Naive thymus-derived CD8-positive, alpha-beta T cell (primary cell): ENCODE data around the gene OSCP1. TPM values are rescaled to one million over a fixed set of nuclear protein-coding genes. Genes with fewer than 3 reads are reported as not detected.
A peak's percentile ranks its signal among the peaks of the same experiment; 100 is the strongest.

Source experiments
- ATAC-seq, 2 donors: fragments of 150-1000 bp; cut with Tn5 transposase in 1 of 2; sonication (Bioruptor Pico), chemical (Tn5 transposase) in 1 of 2; 1 replicate in 1 of 2; 2 replicates in 1 of 2; pipeline ENCODE4 v1.10.0; 2021; ENCODE audit warnings: mild to moderate bottlenecking in 2 of 2, moderate library complexity in 2 of 2
- POLR2A ChIA-PET: fragments of 350-600 bp; sonication (Branson Sonifier 250); formaldehyde crosslinking; loops from one replicate; lab custom pipeline; 2021; ENCODE audit warnings: antibody characterized with exemption; lab: Charles Lee
- DNase-seq, 10 donors: peaks; one replicate each; pipeline versions ENCODE4 v3.0.0 to v3.0.0-alpha.2; 2020 to 2022
- H3K27ac Mint-ChIP-seq, 10 donors: one replicate each; pipeline ENCODE4 v1.8.0; 2020 to 2022; ENCODE audit warnings: mild to moderate bottlenecking in 10 of 10, mixed read lengths in 10 of 10, moderate library complexity in 4 of 10, inconsistent platforms in 1 of 10
- H3K27me3 Mint-ChIP-seq, 5 donors: one replicate each; pipeline ENCODE4 v1.8.0; 2021 to 2022; ENCODE audit warnings: mixed read lengths in 5 of 5
- H3K36me3 Mint-ChIP-seq, 3 donors: one replicate each; pipeline ENCODE4 v1.8.0; 2020 to 2022; ENCODE audit warnings: mixed read lengths in 3 of 3, mild to moderate bottlenecking in 2 of 3, inconsistent platforms in 1 of 3
- H3K4me1 Mint-ChIP-seq, 4 donors: one replicate each; pipeline ENCODE4 v1.8.0; 2021 to 2022; ENCODE audit warnings: mixed read lengths in 4 of 4
- H3K4me3 Mint-ChIP-seq, 10 donors: one replicate each; pipeline ENCODE4 v1.8.0; 2020 to 2022; ENCODE audit warnings: mild to moderate bottlenecking in 10 of 10, mixed read lengths in 10 of 10, moderate library complexity in 6 of 10, inconsistent platforms in 1 of 10
- H3K9me3 Mint-ChIP-seq, 9 donors: one replicate each; pipeline ENCODE4 v1.8.0; 2020 to 2022; ENCODE audit warnings: mixed read lengths in 9 of 9, mild to moderate bottlenecking in 3 of 9, inconsistent platforms in 1 of 9, moderate library complexity in 1 of 9
- polyA plus RNA-seq, 3 donors: library from polyadenylated mRNA; unstranded; fragments of 300-500 nt; fragmentation: Illumina TruSeq; gene quantifications; one replicate each; pipeline ENCODE4 v1.2.3, GENCODE V29; 2021
- total RNA-seq, 8 experiments: library from RNA in 2 of 8; stranded (reverse) in 2 of 8; gene quantifications; one replicate each; pipeline ENCODE4 v1.2.3 and lab custom pipeline; 2021 to 2026

Gene OSCP1
- total and polyA plus RNA-seq, 5 experiments from 2014 or later = 0.24 to 1.7 (median 1.4) TPM

DNA sequence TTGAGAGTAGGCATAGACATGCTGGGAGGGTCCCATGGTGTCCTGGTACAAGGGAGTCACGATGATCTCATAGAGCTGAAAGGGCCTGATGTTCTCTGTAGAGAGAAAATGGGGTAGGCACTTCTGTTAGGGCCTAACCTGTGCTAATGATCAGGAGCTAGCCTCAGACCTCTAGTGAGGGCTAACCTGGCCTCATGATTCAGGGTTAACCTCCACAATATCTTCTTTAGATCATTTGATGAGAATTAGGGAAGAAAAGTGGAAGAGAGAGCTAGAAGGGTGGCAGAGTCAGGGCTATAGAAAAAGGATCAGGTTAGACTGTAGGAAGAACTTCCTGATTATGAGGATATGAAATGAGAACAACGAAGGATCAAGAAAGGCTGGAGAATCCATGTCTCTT is 18.9 kb upstream of the OSCP1 start:
- DNase-seq (no peak), ATAC-seq (no peak)
- Mint-ChIP-seq H3K4me3 (no peak overlapping the region), H3K27me3 (no peaks in the 10 kb centered on the region), H3K27ac (no peak overlapping the region), H3K9me3 (no peaks in the 10 kb centered on the region), H3K36me3 (no peaks in the 10 kb centered on the region), H3K4me1 (peaks cover under 1 to 13% (median 8%) of the 10 kb centered on the region in 4 donors)
- POLR2A ChIA-PET = no interaction called here

- DNase-seq (no peak), ATAC-seq (no peak)
- H3K36me3 Mint-ChIP-seq = no peaks in the 10 kb centered on the region
- POLR2A ChIA-PET = no interaction called here
- H3K9me3 Mint-ChIP-seq = no peaks in the 10 kb centered on the region
- no peaks in the 10 kb centered on the region for H3K27me3 Mint-ChIP-seq
- no peak overlapping the region for H3K4me3 Mint-ChIP-seq
- peaks cover 10 to 22% (median 17%) of the 10 kb centered on the region in 4 donors for H3K4me1 Mint-ChIP-seq
- H3K27ac Mint-ChIP-seq = no peak overlapping the region
Observed at GRCh38 chr1:36467700-36468455, 17.6 kb upstream of the OSCP1 start.

GRCh38 chr1:36467027-36467410 is 16.8 kb upstream of the OSCP1 start:
- H3K36me3 Mint-ChIP-seq = peaks cover 0 to 3% (median 0%) of the 10 kb centered on the region in 3 donors
- no peaks in the 10 kb centered on the region for H3K9me3 Mint-ChIP-seq
- H3K27ac Mint-ChIP-seq = no peak overlapping the region
- H3K4me1 Mint-ChIP-seq = peaks cover 10 to 26% (median 22%) of the 10 kb centered on the region in 4 donors
- H3K4me3 Mint-ChIP-seq = no peak overlapping the region
- ATAC-seq (no peak), DNase-seq (no peak)
- POLR2A ChIA-PET = interaction anchor here (1.0 kb wide), 1 partner anchor 16 kb away, joined by 5 read pairs; no protein-coding TSS in a partner anchor
- no peaks in the 10 kb centered on the region for H3K27me3 Mint-ChIP-seq

GRCh38 chr1:36466370-36467026 is 16.2 kb upstream of the OSCP1 start:
- DNase-seq = no peak
- H3K9me3 Mint-ChIP-seq = no peaks in the 10 kb centered on the region
- no peak for ATAC-seq
- H3K27ac Mint-ChIP-seq = peak overlapping the region in 1 of 10 donors; percentile 52
- POLR2A ChIA-PET = interaction anchor here (1.0 kb wide), 2 partner anchors 15 to 16 kb away, joined by 5 to 6 read pairs; partner anchors contain the start of gene OSCP1
- H3K4me1 Mint-ChIP-seq = peaks cover 10 to 26% (median 24%) of the 10 kb centered on the region in 4 donors
- no peaks in the 10 kb centered on the region for H3K27me3 Mint-ChIP-seq
- H3K4me3 Mint-ChIP-seq = no peak overlapping the region
- peaks cover 0 to 3% (median 0%) of the 10 kb centered on the region in 3 donors for H3K36me3 Mint-ChIP-seq

- POLR2A ChIA-PET = interaction anchor here (1.0 kb wide), 1 partner anchor 16 kb away, joined by 6 read pairs; the partner anchor contains the start of gene OSCP1
- ATAC-seq (no peak), DNase-seq (no peak)
- Mint-ChIP-seq H3K9me3 (no peaks in the 10 kb centered on the region), H3K27me3 (no peaks in the 10 kb centered on the region), H3K36me3 (peaks cover 3 to 9% (median 3%) of the 10 kb centered on the region in 3 donors), H3K4me1 (peaks cover 12 to 27% (median 26%) of the 10 kb centered on the region in 4 donors), H3K27ac (peak overlapping the region in 7 of 10 donors; percentile 14 to 98 (median 75)), H3K4me3 (peak overlapping the region in 2 of 10 donors; percentile 30 to 97)
Observed at GRCh38 chr1:36465731-36466369, 15.6 kb upstream of the OSCP1 start.

- Mint-ChIP-seq H3K4me3 (peak overlapping the region; percentile 95 to 100 (median 98)), H3K27me3 (no peaks in the 10 kb centered on the region), H3K27ac (peak overlapping the region; percentile 95 to 99 (median 98)), H3K4me1 (peaks cover 12 to 30% (median 26%) of the 10 kb centered on the region in 4 donors), H3K36me3 (peaks cover 3 to 20% (median 8%) of the 10 kb centered on the region in 3 donors), H3K9me3 (no peaks in the 10 kb centered on the region)
- POLR2A ChIA-PET = interaction anchor here (0.6 to 2.0 kb wide), 7 partner anchors 10 to 1227 kb away, joined by 3 to 35 read pairs (median 4); partner anchors contain the start of genes CDCA8, OSCP1, THRAP3 and ZC3H12A
- DNase-seq (no peak), ATAC-seq (peak; percentile 67 to 68)
Observed at GRCh38 chr1:36464605-36465393, 14.5 kb upstream of the OSCP1 start.

DNA sequence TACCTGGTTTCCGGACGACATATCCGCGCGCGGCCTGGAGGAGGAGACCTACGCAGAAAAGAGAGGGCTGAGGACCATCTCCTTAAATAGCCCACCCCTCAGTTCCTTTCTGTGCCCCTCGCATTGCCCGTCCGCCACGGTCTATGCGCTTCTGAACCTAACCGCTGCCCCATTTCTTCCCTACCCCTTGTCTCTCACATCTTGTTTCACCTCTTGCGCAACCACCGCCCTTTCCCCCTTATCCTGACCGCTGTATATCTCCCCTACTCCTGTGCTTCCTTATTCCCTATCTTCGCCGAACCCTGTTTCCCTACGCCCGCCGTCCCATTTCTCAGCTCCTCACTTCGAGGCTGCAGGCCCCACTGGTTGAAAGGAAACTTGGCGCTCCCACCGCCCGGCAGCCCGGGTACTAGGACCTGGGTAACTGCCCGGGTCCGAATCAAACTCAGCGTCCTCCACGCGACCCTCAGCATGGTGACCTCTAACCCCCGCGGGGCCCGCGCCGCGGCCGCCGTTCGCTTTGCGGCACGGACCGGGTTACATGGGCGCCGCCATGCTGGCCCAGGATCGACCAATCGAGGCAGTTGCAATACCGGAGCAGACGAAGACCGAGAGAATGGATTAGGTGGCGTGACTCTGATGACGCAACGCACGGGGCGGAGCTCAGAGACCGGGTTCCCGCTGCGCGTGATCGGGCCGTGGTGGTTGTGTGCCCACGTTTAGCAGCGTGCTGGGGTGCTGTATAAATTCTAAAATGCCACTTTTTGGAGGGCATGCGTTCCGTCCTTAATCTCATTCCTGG is 13.8 kb upstream of the OSCP1 start, which contains the start of gene MRPS15:
TSS of gene MRPS15 (minus strand) at position 582 of the 802 bp plus-strand sequence. CDS start at position 473, 109 bp downstream.
- Mint-ChIP-seq H3K4me1 (peaks cover 12 to 36% (median 32%) of the 10 kb centered on the region in 4 donors), H3K27ac (peak within 1 kb of the TSS; percentile 95 to 99 (median 98))

GRCh38 chr1:36463463-36463802 is 13.2 kb upstream of the OSCP1 start:
- peaks cover 8 to 31% (median 9%) of the 10 kb centered on the region in 3 donors for H3K36me3 Mint-ChIP-seq
- H3K4me3 Mint-ChIP-seq = peak overlapping the region; percentile 95 to 100 (median 98)
- H3K27ac Mint-ChIP-seq = peak overlapping the region; percentile 95 to 99 (median 98)
- POLR2A ChIA-PET = interaction anchor here (0.9 to 2.0 kb wide), 4 partner anchors 8 to 239 kb away, joined by 3 to 35 read pairs (median 6); partner anchors contain the start of genes LSM10, OSCP1 and THRAP3
- no peaks in the 10 kb centered on the region for H3K9me3 Mint-ChIP-seq
- DNase-seq (no peak), ATAC-seq (no peak)
- no peaks in the 10 kb centered on the region for H3K27me3 Mint-ChIP-seq
- peaks cover 17 to 41% (median 37%) of the 10 kb centered on the region in 4 donors for H3K4me1 Mint-ChIP-seq

More for the DNA sequence above, 13.8 kb upstream of the OSCP1 start, which contains the start of gene MRPS15:
- POLR2A ChIA-PET = interaction anchor here (0.5 to 2.0 kb wide), 9 partner anchors 9 to 1228 kb away, joined by 3 to 35 read pairs (median 4); partner anchors contain the start of genes CDCA8, LSM10, OSCP1 and THRAP3
- Mint-ChIP-seq H3K9me3 (no peaks in the 10 kb centered on the region), H3K27me3 (no peaks in the 10 kb centered on the region), H3K4me3 (peak within 1 kb of the TSS; percentile 95 to 100 (median 98)), H3K36me3 (peaks cover 8 to 26% (median 9%) of the 10 kb centered on the region in 3 donors)
- ATAC-seq (peak; percentile 95 to 97), DNase-seq (peak; percentile 84 to 96 (median 92))

DNA sequence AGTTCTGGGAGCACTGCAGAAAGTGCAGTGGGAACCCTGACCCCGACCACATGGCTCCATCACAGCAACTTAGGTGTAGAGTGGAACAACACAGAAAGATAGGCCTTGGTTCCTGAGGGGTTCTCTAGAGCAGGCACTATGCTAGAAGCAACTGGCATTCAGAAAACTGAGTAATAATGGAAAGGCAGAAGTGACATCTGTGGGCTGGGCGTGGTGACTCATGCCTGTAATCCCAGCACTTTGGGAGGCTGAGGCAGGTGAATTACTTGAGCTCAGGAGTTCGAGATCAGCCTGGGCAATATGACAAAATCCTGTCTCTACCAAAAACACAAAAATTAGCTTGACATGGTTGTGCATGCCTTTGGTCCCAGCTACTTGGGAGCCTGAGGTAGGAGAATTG is 8.7 kb upstream of the OSCP1 start:
- peak overlapping the region in 3 of 10 donors; percentile 44 to 65 (median 46) for H3K4me3 Mint-ChIP-seq
- no peak for ATAC-seq
- no peak for DNase-seq
- peak overlapping the region in 7 of 10 donors; percentile 15 to 84 (median 63) for H3K27ac Mint-ChIP-seq
- no peaks in the 10 kb centered on the region for H3K27me3 Mint-ChIP-seq
- POLR2A ChIA-PET = interaction anchor here (0.7 kb wide), 2 partner anchors 536 to 909 kb away, joined by 4 to 8 read pairs; no protein-coding TSS in a partner anchor
- H3K9me3 Mint-ChIP-seq = no peaks in the 10 kb centered on the region
- H3K36me3 Mint-ChIP-seq = peaks cover 8 to 57% (median 9%) of the 10 kb centered on the region in 3 donors
- H3K4me1 Mint-ChIP-seq = peaks cover 18 to 48% (median 40%) of the 10 kb centered on the region in 4 donors

GRCh38 chr1:36457691-36458090 is 7.4 kb upstream of the OSCP1 start:
- Mint-ChIP-seq H3K36me3 (peaks cover 8 to 57% (median 9%) of the 10 kb centered on the region in 3 donors), H3K4me1 (peaks cover 12 to 41% (median 33%) of the 10 kb centered on the region in 4 donors)

More at GRCh38 chr1:36457691-36458090, 7.4 kb upstream of the OSCP1 start:
- Mint-ChIP-seq H3K4me3 (peak overlapping the region in 7 of 10 donors; percentile 10 to 65 (median 50)), H3K27ac (peak overlapping the region in 9 of 10 donors; percentile 31 to 93 (median 68)), H3K9me3 (no peaks in the 10 kb centered on the region), H3K27me3 (no peaks in the 10 kb centered on the region)
- DNase-seq = peak in 2 of 10 donors; percentile 11 to 16
- ATAC-seq = peak in 1 of 2 donors; percentile 69
- POLR2A ChIA-PET = no interaction called here
